Measurements from ENCODE around the gene CSTA. TPM values are rescaled to one million over a fixed set of nuclear protein-coding genes. Genes with fewer than 3 reads are reported as not detected.
A peak's percentile ranks its signal among the peaks of the same experiment; 100 is the strongest.

The CSTA gene
- total and polyA plus RNA-seq, 8 donors = 4.6 to 1,479 (median 47.4) TPM; not detected in 4

GRCh38 chr3:122357828-122358702, 33.0 kb downstream of the CSTA start:
- DNase-seq = peak in 1 of 2 donors; percentile 16
- Histone ChIP-seq H3K4me3 (no peak overlapping the region), H3K9me3 (no peaks in the 10 kb centered on the region), H3K4me1 (no peaks in the 10 kb centered on the region), H3K36me3 (peaks cover 0 to 43% (median 30%) of the 10 kb centered on the region in 4 donors), H3K27ac (no peak overlapping the region), H3K27me3 (no peaks in the 10 kb centered on the region)
- TF ChIP-seq POLR2AphosphoS5 (IDR thresholded peaks at IDR 0.05) (no peak), CTCF (IDR thresholded peaks at IDR 0.05) (no peak), POLR2A (IDR thresholded peaks at IDR 0.05) (no peak), EP300 (IDR thresholded peaks at IDR 0.05) (no peak)
- WGBS, 5 donors = 46 to 71% (median 63%) methylated on average over 2 of the region's 2 CpGs
- intact Hi-C loops (cut with DNase I; ENCODE audit: low total_unique reads) = no loop called here

- TF ChIP-seq POLR2AphosphoS5 (IDR thresholded peaks at IDR 0.05) = no peak
- TF ChIP-seq POLR2A (IDR thresholded peaks at IDR 0.05) = no peak
- TF ChIP-seq EP300 (IDR thresholded peaks at IDR 0.05) = no peak
- no peak for TF ChIP-seq CTCF (IDR thresholded peaks at IDR 0.05)
- Histone ChIP-seq H3K4me1 (peaks cover 0 to 4% (median under 1%) of the 10 kb centered on the region in 4 donors), H3K36me3 (peaks cover 0 to 46% (median 31%) of the 10 kb centered on the region in 4 donors), H3K4me3 (no peak overlapping the region), H3K27ac (no peak overlapping the region), H3K9me3 (no peaks in the 10 kb centered on the region), H3K27me3 (no peaks in the 10 kb centered on the region)
- DNase-seq = no peak
- intact Hi-C loops (cut with DNase I; ENCODE audit: low total_unique reads) = no loop called here
- 80 to 100% (median 94%) methylated on average over 2 of the region's 2 CpGs for WGBS, 5 donors
Observed at GRCh38 chr3:122358703-122359032, 33.6 kb downstream of the CSTA start.

- no peak overlapping the region for H3K4me3 ChIP-seq
- H3K9me3 ChIP-seq = no peaks in the 10 kb centered on the region
- H3K27me3 ChIP-seq = no peaks in the 10 kb centered on the region
- no peak overlapping the region for H3K27ac ChIP-seq
- peaks cover 0 to 16% (median 11%) of the 10 kb centered on the region in 4 donors for H3K4me1 ChIP-seq
- WGBS, 5 donors = 71 to 87% (median 82%) methylated on average over 2 of the region's 2 CpGs
- intact Hi-C loops (cut with DNase I; ENCODE audit: low total_unique reads) = no loop called here
- H3K36me3 ChIP-seq = peaks cover 2 to 78% (median 55%) of the 10 kb centered on the region in 4 donors
- DNase-seq = no peak
- no peak for TF ChIP-seq CTCF (IDR thresholded peaks at IDR 0.05)
- TF ChIP-seq EP300 (IDR thresholded peaks at IDR 0.05) = no peak
- no peak for TF ChIP-seq POLR2AphosphoS5 (IDR thresholded peaks at IDR 0.05)
- TF ChIP-seq POLR2A (IDR thresholded peaks at IDR 0.05) = no peak
Observed at GRCh38 chr3:122362026-122362425, 37.0 kb downstream of the CSTA start.

GRCh38 chr3:122364490-122364889, 39.4 kb downstream of the CSTA start:
- TF ChIP-seq CTCF (IDR thresholded peaks at IDR 0.05) = no peak
- TF ChIP-seq POLR2A (IDR thresholded peaks at IDR 0.05) = no peak
- TF ChIP-seq POLR2AphosphoS5 (IDR thresholded peaks at IDR 0.05) = no peak
- no peak for TF ChIP-seq EP300 (IDR thresholded peaks at IDR 0.05)
- intact Hi-C loops (cut with DNase I; ENCODE audit: low total_unique reads) = no loop called here
- H3K27me3 ChIP-seq = no peaks in the 10 kb centered on the region
- H3K36me3 ChIP-seq = peaks cover 7 to 82% (median 63%) of the 10 kb centered on the region in 4 donors
- H3K27ac ChIP-seq = peak overlapping the region in 4 of 5 donors; percentile 7 to 86 (median 77)
- DNase-seq = no peak
- no peak overlapping the region for H3K4me3 ChIP-seq
- 44 to 98% (median 96%) methylated on average over 2 of the region's 2 CpGs for WGBS, 5 donors
- no peaks in the 10 kb centered on the region for H3K9me3 ChIP-seq
- peaks cover 0 to 16% (median 11%) of the 10 kb centered on the region in 4 donors for H3K4me1 ChIP-seq

All from stomach (tissue), 9 donors.